ENCODE data around the gene CRYBA4. TPM values are rescaled to one million over a fixed set of nuclear protein-coding genes. Genes with fewer than 3 reads are reported as not detected.

The CRYBA4 gene
- total RNA-seq, 1 experiment from 2014 or later = 0.52 TPM

DNA sequence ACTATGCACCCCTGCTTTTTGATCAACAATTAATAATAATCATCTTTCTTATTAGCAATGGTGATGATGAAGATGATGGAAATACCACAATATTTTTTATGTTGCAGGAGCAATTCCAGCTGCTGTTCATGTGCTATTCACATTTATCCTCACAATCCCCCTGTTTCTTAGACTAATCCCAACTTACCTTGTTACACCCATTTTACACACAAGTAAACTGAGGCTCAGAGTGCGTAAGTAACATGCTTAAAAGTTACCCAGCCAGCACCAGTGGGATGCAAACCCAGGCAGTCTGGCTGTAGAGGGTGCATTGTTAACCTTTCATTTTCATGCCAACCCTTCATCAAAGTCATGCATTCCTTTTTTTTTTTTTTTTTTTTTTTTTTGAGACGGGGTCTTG, 1.6 kb upstream of the CRYBA4 start:
- no peaks in the 10 kb centered on the region for H3K79me1 ChIP-seq (ENCODE audit: insufficient read depth, low read depth, low read length, poor library complexity, severe bottlenecking)
- H4K91ac ChIP-seq (ENCODE audit: insufficient read length, low read depth, low read length) = no peak overlapping the region
- H3K9me3 ChIP-seq (ENCODE audit: control insufficient read depth, low read depth, low read length) = no peaks in the 10 kb centered on the region
- no peak overlapping the region; a peak in 1 of 5 replicates for H3K4me3 Mint-ChIP-seq
- no peak overlapping the region for H3K23ac ChIP-seq (ENCODE audit: insufficient read length, low read depth, low read length)
- H3K27me3 ChIP-seq (ENCODE audit: insufficient read depth, low read length) = no peaks in the 10 kb centered on the region
- no peak overlapping the region for H2BK12ac ChIP-seq (ENCODE audit: insufficient read length, low read depth, low read length)
- H3K14ac ChIP-seq (ENCODE audit: insufficient read depth, low read length) = no peak overlapping the region
- H2AK5ac ChIP-seq (ENCODE audit: insufficient read length, low read length) = no peak overlapping the region
- TF ChIP-seq, protein P1, sequence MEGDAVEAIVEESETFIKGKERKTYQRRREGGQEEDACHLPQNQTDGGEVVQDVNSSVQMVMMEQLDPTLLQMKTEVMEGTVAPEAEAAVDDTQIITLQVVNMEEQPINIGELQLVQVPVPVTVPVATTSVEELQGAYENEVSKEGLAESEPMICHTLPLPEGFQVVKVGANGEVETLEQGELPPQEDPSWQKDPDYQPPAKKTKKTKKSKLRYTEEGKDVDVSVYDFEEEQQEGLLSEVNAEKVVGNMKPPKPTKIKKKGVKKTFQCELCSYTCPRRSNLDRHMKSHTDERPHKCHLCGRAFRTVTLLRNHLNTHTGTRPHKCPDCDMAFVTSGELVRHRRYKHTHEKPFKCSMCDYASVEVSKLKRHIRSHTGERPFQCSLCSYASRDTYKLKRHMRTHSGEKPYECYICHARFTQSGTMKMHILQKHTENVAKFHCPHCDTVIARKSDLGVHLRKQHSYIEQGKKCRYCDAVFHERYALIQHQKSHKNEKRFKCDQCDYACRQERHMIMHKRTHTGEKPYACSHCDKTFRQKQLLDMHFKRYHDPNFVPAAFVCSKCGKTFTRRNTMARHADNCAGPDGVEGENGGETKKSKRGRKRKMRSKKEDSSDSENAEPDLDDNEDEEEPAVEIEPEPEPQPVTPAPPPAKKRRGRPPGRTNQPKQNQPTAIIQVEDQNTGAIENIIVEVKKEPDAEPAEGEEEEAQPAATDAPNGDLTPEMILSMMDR (conservative IDR thresholded peaks at IDR 0.05) = no peak
- no peak overlapping the region for H2BK15ac ChIP-seq (ENCODE audit: low read depth, low read length)
- H3K36me3 Mint-ChIP-seq (ENCODE audit: insufficient read depth in 1 of 3, low read depth in 3 of 3) = no peaks in the 10 kb centered on the region; a peak in 1 of 7 replicates
- peaks cover 20% of the 10 kb centered on the region; the same call in 1 of the 2 replicates for H3K4me1 ChIP-seq (ENCODE audit: insufficient read depth, low read length)
- H3K9ac ChIP-seq (ENCODE audit: extremely low read depth, insufficient read length, low read length) = no peak overlapping the region
- H3K56ac ChIP-seq (ENCODE audit: insufficient read length, low read depth, low read length) = no peak overlapping the region
- H3K27ac ChIP-seq (ENCODE audit: insufficient read length, low read depth, low read length) = no peak overlapping the region
- no peak overlapping the region for H4K5ac ChIP-seq (ENCODE audit: insufficient read length, low read depth, low read length)
- no peak overlapping the region for H3K4me2 ChIP-seq (ENCODE audit: insufficient read depth, insufficient read length, low read length)
- no peak overlapping the region for H4K8ac ChIP-seq (replicated peaks; ENCODE audit: insufficient read length, low read depth, low read length)
- H2BK120ac ChIP-seq (ENCODE audit: low read depth, low read length, poor library complexity, severe bottlenecking) = no peak overlapping the region
- DNase-seq = no peak
- no peak overlapping the region for H3K18ac ChIP-seq (ENCODE audit: insufficient read length, low read depth, low read length)
- peaks cover 49% of the 10 kb centered on the region for H3K27me3 Mint-ChIP-seq (ENCODE audit: low read depth)
- no peaks in the 10 kb centered on the region for H3K79me2 ChIP-seq (ENCODE audit: insufficient read depth, low read length)
- no peak overlapping the region for H2BK20ac ChIP-seq (ENCODE audit: low read depth, low read length, poor library complexity, severe bottlenecking)
- H3K4me1 Mint-ChIP-seq = peaks cover 37 to 51% of the 10 kb centered on the region in 2 experiments
- no peaks in the 10 kb centered on the region for H3K23me2 ChIP-seq (ENCODE audit: insufficient read length, low read depth, low read length, poor library complexity, severe bottlenecking)
- no peak overlapping the region for H3T11ph ChIP-seq (ENCODE audit: low read length)
- no peak overlapping the region for H2AFZ ChIP-seq (ENCODE audit: low read length)
- no peak overlapping the region for H3K27ac Mint-ChIP-seq
- no peak overlapping the region for H3K4ac ChIP-seq (ENCODE audit: low read depth, low read length)
- no peaks in the 10 kb centered on the region for H4K20me1 ChIP-seq (ENCODE audit: control insufficient read depth, insufficient read depth, insufficient read length)
- no CpG with 5 or more reads among the region's 2 CpGs for WGBS (ENCODE audit: extremely low coverage, insufficient read length, low lambda C conversion rate)
- H2BK5ac ChIP-seq (ENCODE audit: insufficient read length, low read length) = no peak overlapping the region
- H3K9me3 Mint-ChIP-seq = no peaks in the 10 kb centered on the region; a peak in 1 of 5 replicates
